PFSK-1 (cell line): Measurements from ENCODE around the gene HGS.

Source experiments
- FOXP2 ChIP-seq: optimal IDR thresholded peaks from 2 replicates; pipeline ENCODE3; 2011; ENCODE audit warnings: borderline replicate concordance, control low read depth, inconsistent platforms; ENCODE audit not compliant: insufficient read depth; ENCODE audit errors: extremely low read length, extremely low read depth
- POLR2AphosphoS5 ChIP-seq: IDR thresholded peaks from 2 replicates; pipeline ENCODE4 v1.6.1; 2012; ENCODE audit warnings: low read depth, mild to moderate bottlenecking, control low read depth, low read length, moderate library complexity

GRCh38 chr17:81666092-81666341 is 17.8 kb upstream of the HGS start:
- TF ChIP-seq POLR2AphosphoS5 (no peak), FOXP2 (no peak)
